H9 (cell line): ENCODE results near the gene CPNE2. TPM values are rescaled to one million over a fixed set of nuclear protein-coding genes. Genes with fewer than 3 reads are reported as not detected.
A peak's percentile ranks its signal among the peaks of the same experiment; 100 is the strongest.

ENCODE experiments used
- DNase-seq: peaks from one replicate; pipeline ENCODE4 v3.0.0-alpha.2; 2017
- H2AFZ ChIP-seq: one replicate; pipeline ENCODE4 v1.6.1; 2013; ENCODE audit warnings: mild to moderate bottlenecking, low read length, control low read depth, moderate library complexity
- H2AK5ac ChIP-seq: 2 replicates; pipeline ENCODE4 v1.6.1; 2013; ENCODE audit warnings: low read length, control low read depth, mixed read lengths; ENCODE audit not compliant: insufficient read length
- H2BK120ac ChIP-seq: one replicate; pipeline ENCODE4 v1.6.1; 2013; ENCODE audit warnings: low read depth, mild to moderate bottlenecking, low read length, control low read depth, inconsistent platforms; ENCODE audit not compliant: poor library complexity, severe bottlenecking
- H2BK12ac ChIP-seq: 2 replicates; pipeline ENCODE4 v1.6.1; 2013; ENCODE audit warnings: low read length, control low read depth, mixed read lengths, low read depth; ENCODE audit not compliant: insufficient read length
- H2BK15ac ChIP-seq: 2 replicates; pipeline ENCODE4 v1.6.1; 2013; ENCODE audit warnings: low read depth, low read length, control low read depth
- H2BK20ac ChIP-seq: one replicate; pipeline ENCODE4 v1.6.1; 2013; ENCODE audit warnings: low read depth, mild to moderate bottlenecking, low read length, control low read depth, inconsistent platforms; ENCODE audit not compliant: poor library complexity, severe bottlenecking
- H2BK5ac ChIP-seq: 2 replicates; pipeline ENCODE4 v1.6.1; 2013; ENCODE audit warnings: low read length, control low read depth, mixed read lengths; ENCODE audit not compliant: insufficient read length
- H3K14ac ChIP-seq: 2 replicates; pipeline ENCODE4 v1.6.1; 2013; ENCODE audit warnings: low read length, control low read depth; ENCODE audit not compliant: insufficient read depth
- H3K18ac ChIP-seq: 2 replicates; pipeline ENCODE4 v1.6.1; 2013; ENCODE audit warnings: low read depth, mild to moderate bottlenecking, mixed read lengths, low read length, control low read depth; ENCODE audit not compliant: insufficient read length
- H3K23ac ChIP-seq: 2 replicates; pipeline ENCODE4 v1.6.1; 2013; ENCODE audit warnings: low read length, control low read depth, mixed read lengths, low read depth; ENCODE audit not compliant: insufficient read length
- H3K23me2 ChIP-seq: 2 replicates; pipeline ENCODE4 v1.6.1; 2013; ENCODE audit warnings: low read depth, mild to moderate bottlenecking, mixed read lengths, low read length, control low read depth; ENCODE audit not compliant: insufficient read length, poor library complexity, severe bottlenecking
- H3K27ac ChIP-seq: 2 replicates; pipeline ENCODE4 v1.5.1; 2013; ENCODE audit warnings: low read length, control low read depth, mixed read lengths, low read depth; ENCODE audit not compliant: insufficient read length
- H3K27me3 ChIP-seq: 2 replicates; pipeline ENCODE4 v1.6.1; 2013; ENCODE audit warnings: low read length, control low read depth, inconsistent platforms; ENCODE audit not compliant: insufficient read depth
- H3K4ac ChIP-seq: 2 replicates; pipeline ENCODE4 v1.6.1; 2013; ENCODE audit warnings: low read depth, mild to moderate bottlenecking, control low read depth, inconsistent platforms, low read length, moderate library complexity
- H3K4me1 ChIP-seq: 2 replicates; pipeline ENCODE4 v1.6.1; 2013; ENCODE audit warnings: low read length, control low read depth, inconsistent platforms; ENCODE audit not compliant: insufficient read depth
- H3K4me2 ChIP-seq: 2 replicates; pipeline ENCODE4 v1.6.1; 2013; ENCODE audit warnings: low read length, control low read depth, mixed read lengths; ENCODE audit not compliant: insufficient read length, insufficient read depth
- H3K56ac ChIP-seq: 2 replicates; pipeline ENCODE4 v1.6.1; 2013; ENCODE audit warnings: low read depth, mild to moderate bottlenecking, mixed read lengths, low read length, control low read depth; ENCODE audit not compliant: insufficient read length
- H3K79me1 ChIP-seq: 2 replicates; pipeline ENCODE4 v1.6.1; 2013; ENCODE audit warnings: low read depth, mild to moderate bottlenecking, moderate library complexity, low read length, control low read depth, inconsistent platforms; ENCODE audit not compliant: insufficient read depth, poor library complexity, severe bottlenecking
- H3K79me2 ChIP-seq: 2 replicates; pipeline ENCODE4 v1.6.1; 2013; ENCODE audit warnings: low read length, control low read depth, inconsistent platforms; ENCODE audit not compliant: insufficient read depth
- H3K9ac ChIP-seq: 2 replicates; pipeline ENCODE4 v1.6.1; 2013; ENCODE audit warnings: low read length, control low read depth, mixed read lengths; ENCODE audit not compliant: insufficient read length; ENCODE audit errors: extremely low read depth
- H3K9me3 ChIP-seq: one replicate; pipeline ENCODE4 v1.6.1; 2013; ENCODE audit warnings: low read depth, low read length, inconsistent platforms; ENCODE audit not compliant: control insufficient read depth
- H3T11ph ChIP-seq: one replicate; pipeline ENCODE4 v1.6.1; 2013; ENCODE audit warnings: mild to moderate bottlenecking, low read length, control low read depth, inconsistent platforms
- H4K20me1 ChIP-seq: one replicate; pipeline ENCODE4 v1.6.1; 2013; ENCODE audit not compliant: control insufficient read depth, insufficient read length, insufficient read depth
- H4K5ac ChIP-seq: 2 replicates; pipeline ENCODE4 v1.6.1; 2013; ENCODE audit warnings: low read depth, mild to moderate bottlenecking, mixed read lengths, low read length, control low read depth; ENCODE audit not compliant: insufficient read length
- H4K8ac ChIP-seq: replicated peaks from 2 replicates; pipeline ENCODE4 v1.6.1; 2013; ENCODE audit warnings: low read length, control low read depth, mixed read lengths, low read depth; ENCODE audit not compliant: insufficient read length
- H4K91ac ChIP-seq: 2 replicates; pipeline ENCODE4 v1.6.1; 2013; ENCODE audit warnings: low read depth, mild to moderate bottlenecking, moderate library complexity, mixed read lengths, low read length, control low read depth; ENCODE audit not compliant: insufficient read length
- H3K27ac Mint-ChIP-seq, 3 experiments: 2 replicates in 2 of 3; 3 replicates in 1 of 3; pipeline ENCODE4 v1.8.0; 2020 to 2021; ENCODE audit warnings: mixed read lengths in 3 of 3, mild to moderate bottlenecking in 1 of 3, moderate library complexity in 1 of 3
- H3K27me3 Mint-ChIP-seq: 2 replicates; pipeline ENCODE4 v1.8.0; 2021; ENCODE audit warnings: low read depth, mild to moderate bottlenecking, moderate library complexity, mixed read lengths
- H3K36me3 Mint-ChIP-seq, 3 experiments: 2 replicates in 2 of 3; 3 replicates in 1 of 3; pipeline ENCODE4 v1.8.0; 2020 to 2021; ENCODE audit warnings: low read depth in 3 of 3, mixed read lengths in 3 of 3; ENCODE audit not compliant: insufficient read depth in 1 of 3
- H3K4me1 Mint-ChIP-seq, 2 experiments: 2 replicates each; pipeline ENCODE4 v1.8.0; 2020; ENCODE audit warnings: mixed read lengths in 2 of 2
- H3K4me3 Mint-ChIP-seq, 2 experiments: 2 replicates in 1 of 2; 3 replicates in 1 of 2; pipeline ENCODE4 v1.8.0; 2020 to 2021; ENCODE audit warnings: mild to moderate bottlenecking in 2 of 2, mixed read lengths in 2 of 2, moderate library complexity in 1 of 2
- H3K9me3 Mint-ChIP-seq, 2 experiments: 2 replicates in 1 of 2; 3 replicates in 1 of 2; pipeline ENCODE4 v1.8.0; 2020; ENCODE audit warnings: mild to moderate bottlenecking in 2 of 2, mixed read lengths in 2 of 2, moderate library complexity in 1 of 2
- WGBS: extraction: QIAGEN DNeasy Blood & Tissue Kit; methylation state at CpG from one replicate; pipeline ENCODE4 v1.1.7; 2013; ENCODE audit warnings: missing lambda C conversion rate, low lambda C conversion rate, mixed read lengths; ENCODE audit not compliant: insufficient read length; ENCODE audit errors: extremely low coverage; 5-methylcytosine and 5-hydroxymethylcytosine counted together
- total RNA-seq: library from RNA; stranded (reverse); gene quantifications from 2 replicates; pipeline ENCODE4 v1.2.1, GENCODE V29; 2021
- TF ChIP-seq, protein P1 (sequence below): fragments of 200-600 bp; sonication (generic); conservative IDR thresholded peaks from 3 replicates; pipeline ENCODE4 v1.8.0; 2021; ENCODE audit warnings: antibody characterized with exemption, mild to moderate bottlenecking

Gene CPNE2
- total RNA-seq, 1 experiment from 2014 or later = 8.0 TPM

DNA sequence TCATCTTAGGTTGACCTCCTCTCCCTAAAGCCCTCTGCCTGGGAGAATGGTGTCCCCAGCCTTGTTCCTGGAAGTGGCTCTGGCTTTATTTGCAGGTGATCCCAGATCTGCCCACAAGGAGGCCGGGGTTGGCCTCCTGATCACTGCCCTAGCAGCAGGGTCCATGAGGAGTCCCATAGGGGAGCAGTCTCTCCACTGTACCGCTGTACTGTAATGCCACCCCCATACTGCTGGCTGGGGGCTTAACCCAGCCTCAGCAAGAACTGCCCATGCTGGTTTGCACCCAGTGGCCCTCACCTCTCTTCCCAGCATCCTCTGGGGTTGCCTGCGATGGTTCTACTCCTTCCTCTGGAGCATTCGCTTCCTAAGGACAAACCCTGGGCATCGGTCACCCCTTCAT, 54.4 kb downstream of the CPNE2 start:
- Histone ChIP-seq H2BK120ac (no peak overlapping the region), H3K23me2 (no peaks in the 10 kb centered on the region), H2BK5ac (no peak overlapping the region), H3K9ac (no peak overlapping the region), H3T11ph (no peak overlapping the region), H4K20me1 (no peaks in the 10 kb centered on the region), H3K27me3 (no peaks in the 10 kb centered on the region), H3K9me3 (no peaks in the 10 kb centered on the region), H4K5ac (no peak overlapping the region), H3K14ac (no peak overlapping the region), H3K79me2 (no peaks in the 10 kb centered on the region), H2AK5ac (no peak overlapping the region), H3K27ac (no peak overlapping the region), H3K4me2 (no peak overlapping the region), H2BK15ac (no peak overlapping the region), H4K91ac (no peak overlapping the region), H3K18ac (no peak overlapping the region), H3K23ac (no peak overlapping the region), H4K8ac (no peak overlapping the region), H3K79me1 (no peaks in the 10 kb centered on the region), H2AFZ (no peak overlapping the region), H3K56ac (no peak overlapping the region), H2BK20ac (no peak overlapping the region), H3K4ac (no peak overlapping the region), H3K4me1 (peaks cover 20% of the 10 kb centered on the region; the same call in 1 of the 2 replicates), H2BK12ac (no peak overlapping the region)
- Mint-ChIP-seq H3K36me3 (peaks cover 0 to 2% (median 0%) of the 10 kb centered on the region in 3 experiments; a peak in 3 of 7 replicates), H3K27me3 (no peaks in the 10 kb centered on the region; the same call in none of the 2 replicates), H3K9me3 (no peaks in the 10 kb centered on the region), H3K4me1 (peaks cover 51 to 58% of the 10 kb centered on the region in 2 experiments), H3K4me3 (peak overlapping the region in 1 of 2 experiments; percentile 67; a peak in 1 of 5 replicates), H3K27ac (peak overlapping the region in 2 of 3 experiments; percentile 61 to 94; a peak in 4 of 7 replicates)
- TF ChIP-seq, protein P1, sequence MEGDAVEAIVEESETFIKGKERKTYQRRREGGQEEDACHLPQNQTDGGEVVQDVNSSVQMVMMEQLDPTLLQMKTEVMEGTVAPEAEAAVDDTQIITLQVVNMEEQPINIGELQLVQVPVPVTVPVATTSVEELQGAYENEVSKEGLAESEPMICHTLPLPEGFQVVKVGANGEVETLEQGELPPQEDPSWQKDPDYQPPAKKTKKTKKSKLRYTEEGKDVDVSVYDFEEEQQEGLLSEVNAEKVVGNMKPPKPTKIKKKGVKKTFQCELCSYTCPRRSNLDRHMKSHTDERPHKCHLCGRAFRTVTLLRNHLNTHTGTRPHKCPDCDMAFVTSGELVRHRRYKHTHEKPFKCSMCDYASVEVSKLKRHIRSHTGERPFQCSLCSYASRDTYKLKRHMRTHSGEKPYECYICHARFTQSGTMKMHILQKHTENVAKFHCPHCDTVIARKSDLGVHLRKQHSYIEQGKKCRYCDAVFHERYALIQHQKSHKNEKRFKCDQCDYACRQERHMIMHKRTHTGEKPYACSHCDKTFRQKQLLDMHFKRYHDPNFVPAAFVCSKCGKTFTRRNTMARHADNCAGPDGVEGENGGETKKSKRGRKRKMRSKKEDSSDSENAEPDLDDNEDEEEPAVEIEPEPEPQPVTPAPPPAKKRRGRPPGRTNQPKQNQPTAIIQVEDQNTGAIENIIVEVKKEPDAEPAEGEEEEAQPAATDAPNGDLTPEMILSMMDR = peak; percentile 61
- WGBS = no CpG with 5 or more reads among the region's 5 CpGs
- DNase-seq = peak; percentile 74
